ENCODE data around the gene SYT10. TPM values are rescaled to one million over a fixed set of nuclear protein-coding genes. Genes with fewer than 3 reads are reported as not detected.
A peak's percentile ranks its signal among the peaks of the same experiment; 100 is the strongest.
"Not testable (repeated sequence)": the region's sequence is repeated elsewhere in the genome, so short reads cannot be mapped to it uniquely, and the experiment has no call there.

The SYT10 gene
- total RNA-seq, 6 donors from 2014 or later = 0.47 TPM; not detected in 5

DNA sequence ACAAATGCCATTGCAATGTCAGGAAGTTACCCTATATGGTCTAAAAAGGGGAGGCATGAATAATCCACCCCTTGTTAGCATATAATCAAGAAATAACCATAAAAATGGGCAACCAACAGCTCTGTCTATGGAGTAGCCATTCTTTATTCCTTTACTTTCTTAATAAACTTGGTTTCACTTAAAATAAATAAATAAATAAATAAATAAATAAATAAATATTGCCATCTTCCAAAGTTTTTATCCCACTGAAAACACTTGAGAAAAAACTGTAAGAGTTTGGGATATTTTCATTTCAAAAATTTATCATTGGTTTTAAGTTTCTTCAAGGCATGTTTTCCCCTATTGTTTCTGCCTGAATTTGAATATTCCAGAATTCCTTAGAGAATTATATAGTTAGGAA, 89.8 kb downstream of the SYT10 start:
- Histone ChIP-seq H3K27me3 (no peaks in the 10 kb centered on the region), H3K36me3 (no peaks in the 10 kb centered on the region), H3K4me3 (no peak overlapping the region), H3K4me1 (no peaks in the 10 kb centered on the region), H3K27ac (no peak overlapping the region), H3K9me3 (no peaks in the 10 kb centered on the region)
- DNase-seq = no peak
- ATAC-seq (ENCODE audit: low FRiP score in 2 of 2) = no peak
- TF ChIP-seq POLR2A (IDR thresholded peaks at IDR 0.05) (no peak), EP300 (IDR thresholded peaks at IDR 0.05) (no peak), POLR2AphosphoS5 (IDR thresholded peaks at IDR 0.05) (no peak)
- TF ChIP-seq, protein P1, sequence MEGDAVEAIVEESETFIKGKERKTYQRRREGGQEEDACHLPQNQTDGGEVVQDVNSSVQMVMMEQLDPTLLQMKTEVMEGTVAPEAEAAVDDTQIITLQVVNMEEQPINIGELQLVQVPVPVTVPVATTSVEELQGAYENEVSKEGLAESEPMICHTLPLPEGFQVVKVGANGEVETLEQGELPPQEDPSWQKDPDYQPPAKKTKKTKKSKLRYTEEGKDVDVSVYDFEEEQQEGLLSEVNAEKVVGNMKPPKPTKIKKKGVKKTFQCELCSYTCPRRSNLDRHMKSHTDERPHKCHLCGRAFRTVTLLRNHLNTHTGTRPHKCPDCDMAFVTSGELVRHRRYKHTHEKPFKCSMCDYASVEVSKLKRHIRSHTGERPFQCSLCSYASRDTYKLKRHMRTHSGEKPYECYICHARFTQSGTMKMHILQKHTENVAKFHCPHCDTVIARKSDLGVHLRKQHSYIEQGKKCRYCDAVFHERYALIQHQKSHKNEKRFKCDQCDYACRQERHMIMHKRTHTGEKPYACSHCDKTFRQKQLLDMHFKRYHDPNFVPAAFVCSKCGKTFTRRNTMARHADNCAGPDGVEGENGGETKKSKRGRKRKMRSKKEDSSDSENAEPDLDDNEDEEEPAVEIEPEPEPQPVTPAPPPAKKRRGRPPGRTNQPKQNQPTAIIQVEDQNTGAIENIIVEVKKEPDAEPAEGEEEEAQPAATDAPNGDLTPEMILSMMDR (IDR thresholded peaks at IDR 0.05) = no peak

DNA sequence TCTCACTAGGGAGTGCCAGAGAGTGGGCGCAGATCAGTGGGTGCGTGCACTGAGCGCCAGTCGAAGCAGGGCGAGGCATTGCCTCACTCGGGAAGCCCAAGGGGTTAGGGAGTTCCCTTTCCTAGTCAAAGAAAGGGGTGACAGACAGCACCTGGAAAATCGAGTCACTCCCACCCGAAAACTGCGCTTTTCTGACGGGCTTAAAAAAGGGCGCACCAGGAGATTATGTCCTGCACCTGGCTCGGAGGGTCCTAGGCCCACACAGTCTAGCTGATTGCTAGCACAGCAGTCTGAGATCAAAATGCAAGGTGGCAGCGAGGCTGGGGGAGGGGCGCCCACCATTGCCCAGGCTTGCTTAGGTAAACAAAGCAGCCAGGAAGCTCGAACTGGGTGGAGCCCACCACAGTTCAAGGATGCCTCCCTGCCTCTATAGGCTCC, 107.6 kb downstream of the SYT10 start:
- not testable (repeated sequence) for H3K36me3 ChIP-seq; H3K9me3 ChIP-seq; H3K4me3 ChIP-seq; H3K27ac ChIP-seq; H3K27me3 ChIP-seq; H3K4me1 ChIP-seq; ATAC-seq (ENCODE audit: low FRiP score in 2 of 2)
- WGBS, 2 donors = 86 to 94% methylated on average over 12 to 15 of the region's 15 CpGs
- DNase-seq = peak in 1 of 2 donors; percentile 8

GRCh38 chr12:33330940-33331339, 108.7 kb downstream of the SYT10 start:
- WGBS, 2 donors = 32 to 47% methylated on average over 2 of the region's 2 CpGs
- ATAC-seq (ENCODE audit: low FRiP score in 2 of 2) = no peak
- TF ChIP-seq, protein P1 (IDR thresholded peaks at IDR 0.05) = no peak
- no peak for TF ChIP-seq POLR2AphosphoS5 (IDR thresholded peaks at IDR 0.05)
- TF ChIP-seq EP300 (IDR thresholded peaks at IDR 0.05) = no peak
- TF ChIP-seq POLR2A (IDR thresholded peaks at IDR 0.05) = no peak
- no peak for DNase-seq
- no peaks in the 10 kb centered on the region for H3K27me3 ChIP-seq
- no peaks in the 10 kb centered on the region for H3K36me3 ChIP-seq
- H3K9me3 ChIP-seq = no peaks in the 10 kb centered on the region
- H3K4me3 ChIP-seq = no peak overlapping the region
- H3K4me1 ChIP-seq = no peaks in the 10 kb centered on the region
- H3K27ac ChIP-seq = no peak overlapping the region

All from upper lobe of left lung (tissue), 6 donors.